WTC11 (cell line): ENCODE measurements around the gene CMKLR1. TPM values are rescaled to one million over a fixed set of nuclear protein-coding genes. Genes with fewer than 3 reads are reported as not detected.

ENCODE experiments used
- ATAC-seq: fragments of 200-7000 bp; cut with Tn5 transposase; 2 replicates; pipeline ENCODE4 v1.10.0; 2021; ENCODE audit warnings: mild to moderate bottlenecking, moderate library complexity
- CTCF ChIA-PET: fragments of 300-600 bp; sonication (Branson Sonifier 250); formaldehyde crosslinking; loops from one replicate; lab custom pipeline; 2021; ENCODE audit warnings: antibody characterized with exemption; lab: Charles Lee
- POLR2A ChIA-PET: fragments of 350-600 bp; sonication (Branson Sonifier 250); formaldehyde crosslinking; loops from one replicate; lab custom pipeline; 2021; ENCODE audit warnings: antibody characterized with exemption; lab: Charles Lee
- DNase-seq: peaks from one replicate; pipeline ENCODE4 v3.0.0; 2021; ENCODE audit warnings: low spot score
- H3K27ac Mint-ChIP-seq: 2 replicates; pipeline ENCODE4 v1.8.0; 2021; ENCODE audit warnings: mixed read lengths
- H3K27me3 Mint-ChIP-seq: 2 replicates; pipeline ENCODE4 v1.8.0; 2021; ENCODE audit warnings: low read depth, mild to moderate bottlenecking, moderate library complexity, mixed read lengths
- H3K36me3 Mint-ChIP-seq: 2 replicates; pipeline ENCODE4 v1.8.0; 2021; ENCODE audit warnings: mixed read lengths
- H3K4me1 Mint-ChIP-seq: 2 replicates; pipeline ENCODE4 v1.8.0; 2022; ENCODE audit warnings: mixed read lengths
- H3K4me3 Mint-ChIP-seq: 2 replicates; pipeline ENCODE4 v1.8.0; 2021; ENCODE audit warnings: mild to moderate bottlenecking, moderate library complexity, mixed read lengths
- H3K9me3 Mint-ChIP-seq: 2 replicates; pipeline ENCODE4 v1.8.0; 2021; ENCODE audit warnings: mixed read lengths
- ATF3 ChIP-seq: sonication (generic); formaldehyde crosslinking; conservative IDR thresholded peaks from 2 replicates; pipeline ENCODE4 v1.8.1; 2022; ENCODE audit warnings: mild to moderate bottlenecking, missing genetic modification reagents
- CREM ChIP-seq: sonication (generic); formaldehyde crosslinking; IDR thresholded peaks from 2 replicates; pipeline ENCODE4 v1.8.1; 2022; ENCODE audit warnings: mild to moderate bottlenecking, missing genetic modification reagents, moderate library complexity
- E2F4 ChIP-seq: sonication (generic); formaldehyde crosslinking; IDR thresholded peaks from 2 replicates; pipeline ENCODE4 v1.8.1; 2022; ENCODE audit warnings: low read depth, mild to moderate bottlenecking, moderate library complexity, missing genetic modification reagents, borderline replicate concordance
- E2F5 ChIP-seq: sonication (generic); formaldehyde crosslinking; IDR thresholded peaks from 2 replicates; pipeline ENCODE4 v1.8.1; 2022; ENCODE audit warnings: mild to moderate bottlenecking, moderate library complexity, missing genetic modification reagents
- ELF4 ChIP-seq: sonication (generic); formaldehyde crosslinking; IDR thresholded peaks from 2 replicates; pipeline ENCODE4 v1.8.1; 2022; ENCODE audit warnings: low read depth, mild to moderate bottlenecking, moderate library complexity, missing genetic modification reagents
- ERG ChIP-seq: fragments of 250-450 bp; sonication (Bioruptor Pico); IDR thresholded peaks from 2 replicates; pipeline ENCODE4 v1.8.0; 2021; ENCODE audit warnings: mild to moderate bottlenecking
- ETV6 ChIP-seq: sonication (generic); formaldehyde crosslinking; IDR thresholded peaks from 2 replicates; pipeline ENCODE4 v1.8.1; 2022; ENCODE audit warnings: mild to moderate bottlenecking, missing genetic modification reagents
- GTF2I ChIP-seq: fragments of 250-450 bp; sonication (Bioruptor Pico); conservative IDR thresholded peaks from 2 replicates; pipeline ENCODE4 v1.4.0; 2021; ENCODE audit warnings: mild to moderate bottlenecking
- IRF1 ChIP-seq: sonication (generic); formaldehyde crosslinking; IDR thresholded peaks from 2 replicates; pipeline ENCODE4 v1.8.0; 2023; ENCODE audit warnings: missing genetic modification reagents
- NR2C2 ChIP-seq: sonication (generic); formaldehyde crosslinking; IDR thresholded peaks from 2 replicates; pipeline ENCODE4 v1.8.0; 2022; ENCODE audit warnings: mild to moderate bottlenecking, missing genetic modification reagents
- SMAD3 ChIP-seq: sonication (generic); formaldehyde crosslinking; IDR thresholded peaks from 2 replicates; pipeline ENCODE4 v1.8.0; 2022; ENCODE audit warnings: missing genetic modification reagents, mild to moderate bottlenecking, borderline replicate concordance
- SMAD4 ChIP-seq: sonication (generic); formaldehyde crosslinking; IDR thresholded peaks from 2 replicates; pipeline ENCODE4 v1.8.0; 2022; ENCODE audit warnings: mild to moderate bottlenecking, missing genetic modification reagents
- USF1 ChIP-seq: sonication (generic); formaldehyde crosslinking; IDR thresholded peaks from 2 replicates; pipeline ENCODE4 v1.8.0; 2022; ENCODE audit warnings: mild to moderate bottlenecking, missing genetic modification reagents
- ZNF138 ChIP-seq: sonication (generic); formaldehyde crosslinking; conservative IDR thresholded peaks from 2 replicates; pipeline ENCODE4 v1.8.1; 2022; ENCODE audit warnings: mild to moderate bottlenecking, moderate library complexity, missing genetic modification reagents
- ZNF317 ChIP-seq: sonication (generic); formaldehyde crosslinking; IDR thresholded peaks from 2 replicates; pipeline ENCODE4 v1.8.1; 2023; ENCODE audit warnings: low read depth, mild to moderate bottlenecking, moderate library complexity, missing genetic modification reagents, borderline replicate concordance
- total RNA-seq: library from RNA; stranded (reverse); gene quantifications from 3 replicates; pipeline ENCODE4 v1.2.3, GENCODE V29; 2021
- TF ChIP-seq, protein P1 (sequence below): sonication (generic); formaldehyde crosslinking; IDR thresholded peaks from 2 replicates; pipeline ENCODE4 v1.8.0; 2022; ENCODE audit warnings: mild to moderate bottlenecking, missing genetic modification reagents
- TF ChIP-seq, protein P2 (sequence below): fragments of 250-450 bp; sonication (Bioruptor Pico); IDR thresholded peaks from 2 replicates; pipeline ENCODE4 v2.1.2; 2022; ENCODE audit warnings: mild to moderate bottlenecking, moderate library complexity
- TF ChIP-seq, protein P3 (sequence below): fragments of 250-450 bp; sonication (Bioruptor Pico); IDR thresholded peaks from 2 replicates; pipeline ENCODE4 v1.9.0; 2021; ENCODE audit warnings: mild to moderate bottlenecking

Gene CMKLR1
- total RNA-seq, 1 experiment from 2014 or later = 1.6 TPM

DNA sequence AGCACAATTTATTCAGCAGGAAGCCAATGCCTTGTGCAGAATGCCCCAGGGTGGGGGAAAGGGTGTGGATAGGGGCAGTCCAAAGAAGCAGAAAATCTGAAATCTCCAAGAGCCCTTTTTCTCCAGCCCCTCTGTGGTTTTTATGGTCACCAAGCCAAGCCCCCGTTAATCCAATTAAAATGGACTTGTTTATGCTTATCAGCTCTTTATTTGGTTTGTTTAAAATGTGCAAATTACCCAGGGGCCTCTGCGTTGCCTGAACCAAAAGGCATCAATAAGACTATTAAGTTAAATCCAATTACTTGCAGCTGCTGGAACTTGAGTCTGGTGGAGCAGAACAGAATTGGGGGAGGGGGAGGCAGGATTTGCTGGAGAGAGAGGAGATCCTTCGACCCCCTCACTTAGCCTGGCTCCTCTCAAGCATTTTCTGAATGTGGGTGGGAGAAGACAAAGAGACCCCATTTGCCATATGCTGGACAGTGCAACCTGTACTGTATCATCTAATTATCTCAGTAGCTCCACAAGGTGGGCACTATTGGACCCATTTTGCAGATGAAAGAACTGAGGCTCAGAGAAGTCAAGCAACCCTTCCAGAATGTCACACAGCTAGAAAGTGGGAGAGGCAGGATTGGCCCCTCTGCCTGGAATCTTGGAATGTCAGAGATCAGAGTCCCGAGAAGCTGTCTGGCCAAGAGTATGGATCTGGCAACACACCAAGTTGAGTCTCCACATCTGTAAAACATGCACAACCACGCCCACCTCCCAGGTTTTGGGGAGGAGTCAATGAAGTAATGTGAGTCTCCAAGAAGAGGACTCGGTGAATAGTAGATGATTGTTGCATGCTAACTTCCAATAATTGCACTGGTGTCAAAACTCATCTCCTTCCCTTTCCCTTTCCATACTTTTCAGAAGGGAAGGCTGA is 66.9 kb downstream of the CMKLR1 start:
- TF ChIP-seq USF1 (CRISPR knock-in tag) = no peak
- no peak for TF ChIP-seq E2F5 (CRISPR knock-in tag)
- TF ChIP-seq GTF2I (CRISPR knock-in tag) = no peak
- TF ChIP-seq ELF4 (CRISPR knock-in tag) = no peak
- TF ChIP-seq, protein P1, sequence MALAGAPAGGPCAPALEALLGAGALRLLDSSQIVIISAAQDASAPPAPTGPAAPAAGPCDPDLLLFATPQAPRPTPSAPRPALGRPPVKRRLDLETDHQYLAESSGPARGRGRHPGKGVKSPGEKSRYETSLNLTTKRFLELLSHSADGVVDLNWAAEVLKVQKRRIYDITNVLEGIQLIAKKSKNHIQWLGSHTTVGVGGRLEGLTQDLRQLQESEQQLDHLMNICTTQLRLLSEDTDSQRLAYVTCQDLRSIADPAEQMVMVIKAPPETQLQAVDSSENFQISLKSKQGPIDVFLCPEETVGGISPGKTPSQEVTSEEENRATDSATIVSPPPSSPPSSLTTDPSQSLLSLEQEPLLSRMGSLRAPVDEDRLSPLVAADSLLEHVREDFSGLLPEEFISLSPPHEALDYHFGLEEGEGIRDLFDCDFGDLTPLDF = no peak
- TF ChIP-seq SMAD3 (CRISPR knock-in tag) = no peak
- TF ChIP-seq ATF3 (CRISPR knock-in tag) = no peak
- TF ChIP-seq ERG (CRISPR knock-in tag) = no peak
- TF ChIP-seq ZNF138 (CRISPR knock-in tag) = no peak
- TF ChIP-seq E2F4 (CRISPR knock-in tag) = no peak
- TF ChIP-seq NR2C2 = no peak
- TF ChIP-seq, protein P2, sequence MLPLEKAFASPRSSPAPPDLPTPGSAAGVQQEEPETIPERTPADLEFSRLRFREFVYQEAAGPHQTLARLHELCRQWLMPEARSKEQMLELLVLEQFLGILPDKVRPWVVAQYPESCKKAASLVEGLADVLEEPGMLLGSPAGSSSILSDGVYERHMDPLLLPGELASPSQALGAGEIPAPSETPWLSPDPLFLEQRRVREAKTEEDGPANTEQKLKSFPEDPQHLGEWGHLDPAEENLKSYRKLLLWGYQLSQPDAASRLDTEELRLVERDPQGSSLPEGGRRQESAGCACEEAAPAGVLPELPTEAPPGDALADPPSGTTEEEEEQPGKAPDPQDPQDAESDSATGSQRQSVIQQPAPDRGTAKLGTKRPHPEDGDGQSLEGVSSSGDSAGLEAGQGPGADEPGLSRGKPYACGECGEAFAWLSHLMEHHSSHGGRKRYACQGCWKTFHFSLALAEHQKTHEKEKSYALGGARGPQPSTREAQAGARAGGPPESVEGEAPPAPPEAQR (CRISPR knock-in tag) = no peak
- no peak for TF ChIP-seq SMAD4 (CRISPR knock-in tag)
- TF ChIP-seq ZNF317 = no peak
- TF ChIP-seq ETV6 = no peak
- TF ChIP-seq CREM (CRISPR knock-in tag) = no peak
- TF ChIP-seq IRF1 (CRISPR knock-in tag) = no peak
- TF ChIP-seq, protein P3, sequence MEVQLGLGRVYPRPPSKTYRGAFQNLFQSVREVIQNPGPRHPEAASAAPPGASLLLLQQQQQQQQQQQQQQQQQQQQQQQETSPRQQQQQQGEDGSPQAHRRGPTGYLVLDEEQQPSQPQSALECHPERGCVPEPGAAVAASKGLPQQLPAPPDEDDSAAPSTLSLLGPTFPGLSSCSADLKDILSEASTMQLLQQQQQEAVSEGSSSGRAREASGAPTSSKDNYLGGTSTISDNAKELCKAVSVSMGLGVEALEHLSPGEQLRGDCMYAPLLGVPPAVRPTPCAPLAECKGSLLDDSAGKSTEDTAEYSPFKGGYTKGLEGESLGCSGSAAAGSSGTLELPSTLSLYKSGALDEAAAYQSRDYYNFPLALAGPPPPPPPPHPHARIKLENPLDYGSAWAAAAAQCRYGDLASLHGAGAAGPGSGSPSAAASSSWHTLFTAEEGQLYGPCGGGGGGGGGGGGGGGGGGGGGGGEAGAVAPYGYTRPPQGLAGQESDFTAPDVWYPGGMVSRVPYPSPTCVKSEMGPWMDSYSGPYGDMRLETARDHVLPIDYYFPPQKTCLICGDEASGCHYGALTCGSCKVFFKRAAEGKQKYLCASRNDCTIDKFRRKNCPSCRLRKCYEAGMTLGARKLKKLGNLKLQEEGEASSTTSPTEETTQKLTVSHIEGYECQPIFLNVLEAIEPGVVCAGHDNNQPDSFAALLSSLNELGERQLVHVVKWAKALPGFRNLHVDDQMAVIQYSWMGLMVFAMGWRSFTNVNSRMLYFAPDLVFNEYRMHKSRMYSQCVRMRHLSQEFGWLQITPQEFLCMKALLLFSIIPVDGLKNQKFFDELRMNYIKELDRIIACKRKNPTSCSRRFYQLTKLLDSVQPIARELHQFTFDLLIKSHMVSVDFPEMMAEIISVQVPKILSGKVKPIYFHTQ = no peak
- TF ChIP-seq, all 79 proteins: peak for 0
- Mint-ChIP-seq H3K9me3 (peaks cover 23% of the 10 kb centered on the region), H3K4me1 (peaks cover 16% of the 10 kb centered on the region), H3K27ac (no peak overlapping the region), H3K4me3 (no peak overlapping the region), H3K36me3 (no peaks in the 10 kb centered on the region), H3K27me3 (peaks cover 3% of the 10 kb centered on the region; the same call in 1 of the 2 replicates)
- ATAC-seq = no peak
- DNase-seq = no peak
- CTCF ChIA-PET = no interaction called here
- POLR2A ChIA-PET = no interaction called here
